GM20000 (cell line): ENCODE data around the gene CDSN.
A peak's percentile ranks its signal among the peaks of the same experiment; 100 is the strongest.

Source experiments
- DNase-seq: peaks from one replicate; pipeline ENCODE4 v3.0.0; 2012; ENCODE audit warnings: low spot score
- TF ChIP-seq, protein P1 (sequence below): IDR thresholded peaks from 2 replicates; pipeline ENCODE4 v1.5.1; 2012; ENCODE audit warnings: mild to moderate bottlenecking, control low read depth; ENCODE audit errors: extremely low read depth, missing control alignments

CDSN gene

DNA sequence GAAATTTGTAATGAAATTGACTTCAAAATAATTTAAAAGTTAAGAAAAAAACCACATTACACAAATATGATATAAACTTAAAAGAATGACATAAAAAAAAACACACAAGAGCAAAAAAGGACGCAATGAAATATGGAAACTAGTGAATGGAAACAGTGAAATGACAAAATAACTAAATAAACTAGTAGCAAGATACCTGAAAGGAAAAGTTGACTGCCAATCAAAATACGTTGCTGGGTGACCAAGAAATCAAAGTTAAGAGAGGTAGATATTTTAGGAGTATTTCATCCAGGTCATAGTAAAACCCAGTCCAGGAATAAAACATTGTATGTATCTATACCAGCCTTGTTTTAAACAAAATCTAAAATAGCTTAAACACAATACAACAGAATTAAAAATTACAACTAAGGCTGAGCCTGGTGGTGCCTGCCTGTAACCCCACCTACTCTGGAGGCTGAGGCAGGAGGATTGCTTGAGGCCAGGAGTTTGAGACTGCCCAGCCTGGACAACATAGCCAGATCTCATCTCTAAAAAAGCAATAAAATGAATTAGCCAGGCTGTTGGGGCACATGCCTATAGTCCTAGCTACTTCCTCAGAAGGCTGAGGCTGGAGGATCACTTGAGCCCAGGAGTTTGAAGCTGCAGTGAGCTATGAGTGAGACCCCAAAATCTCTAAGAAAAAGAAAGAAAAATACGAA is 29.8 kb downstream of the CDSN start:
- TF ChIP-seq, protein P1, sequence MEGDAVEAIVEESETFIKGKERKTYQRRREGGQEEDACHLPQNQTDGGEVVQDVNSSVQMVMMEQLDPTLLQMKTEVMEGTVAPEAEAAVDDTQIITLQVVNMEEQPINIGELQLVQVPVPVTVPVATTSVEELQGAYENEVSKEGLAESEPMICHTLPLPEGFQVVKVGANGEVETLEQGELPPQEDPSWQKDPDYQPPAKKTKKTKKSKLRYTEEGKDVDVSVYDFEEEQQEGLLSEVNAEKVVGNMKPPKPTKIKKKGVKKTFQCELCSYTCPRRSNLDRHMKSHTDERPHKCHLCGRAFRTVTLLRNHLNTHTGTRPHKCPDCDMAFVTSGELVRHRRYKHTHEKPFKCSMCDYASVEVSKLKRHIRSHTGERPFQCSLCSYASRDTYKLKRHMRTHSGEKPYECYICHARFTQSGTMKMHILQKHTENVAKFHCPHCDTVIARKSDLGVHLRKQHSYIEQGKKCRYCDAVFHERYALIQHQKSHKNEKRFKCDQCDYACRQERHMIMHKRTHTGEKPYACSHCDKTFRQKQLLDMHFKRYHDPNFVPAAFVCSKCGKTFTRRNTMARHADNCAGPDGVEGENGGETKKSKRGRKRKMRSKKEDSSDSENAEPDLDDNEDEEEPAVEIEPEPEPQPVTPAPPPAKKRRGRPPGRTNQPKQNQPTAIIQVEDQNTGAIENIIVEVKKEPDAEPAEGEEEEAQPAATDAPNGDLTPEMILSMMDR: no peak
- no peak for DNase-seq

DNA sequence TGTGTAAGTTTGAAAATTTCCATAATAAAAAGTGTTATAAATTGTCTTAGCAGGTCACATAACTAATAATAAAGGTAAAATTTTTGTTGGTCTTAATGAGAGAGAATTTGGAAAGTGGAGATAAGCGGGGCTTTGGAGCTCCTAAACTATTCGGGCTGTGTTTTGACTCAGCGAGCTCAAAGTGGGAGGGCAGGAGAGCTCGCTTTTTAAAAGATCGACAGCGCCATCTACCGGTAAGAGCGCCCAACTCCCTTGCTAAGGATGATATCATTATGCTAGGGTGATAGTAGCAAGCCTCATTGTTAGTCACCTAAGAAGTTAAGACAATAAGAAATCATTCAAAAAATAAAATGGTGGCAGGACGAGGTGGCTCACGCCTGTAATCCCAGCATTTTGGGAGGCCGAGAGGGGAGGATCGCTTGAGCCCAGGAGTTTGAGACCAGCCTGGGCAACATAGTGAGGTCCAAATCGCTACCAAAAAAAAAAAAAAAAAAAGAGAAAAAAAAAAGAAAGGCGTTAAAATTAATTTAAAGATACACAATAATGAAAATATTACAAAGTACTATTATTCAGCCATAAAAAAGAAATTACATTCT is 32.7 kb downstream of the CDSN start:
- TF ChIP-seq, protein P1: peak; percentile 77
- DNase-seq: peak; percentile 83

DNA sequence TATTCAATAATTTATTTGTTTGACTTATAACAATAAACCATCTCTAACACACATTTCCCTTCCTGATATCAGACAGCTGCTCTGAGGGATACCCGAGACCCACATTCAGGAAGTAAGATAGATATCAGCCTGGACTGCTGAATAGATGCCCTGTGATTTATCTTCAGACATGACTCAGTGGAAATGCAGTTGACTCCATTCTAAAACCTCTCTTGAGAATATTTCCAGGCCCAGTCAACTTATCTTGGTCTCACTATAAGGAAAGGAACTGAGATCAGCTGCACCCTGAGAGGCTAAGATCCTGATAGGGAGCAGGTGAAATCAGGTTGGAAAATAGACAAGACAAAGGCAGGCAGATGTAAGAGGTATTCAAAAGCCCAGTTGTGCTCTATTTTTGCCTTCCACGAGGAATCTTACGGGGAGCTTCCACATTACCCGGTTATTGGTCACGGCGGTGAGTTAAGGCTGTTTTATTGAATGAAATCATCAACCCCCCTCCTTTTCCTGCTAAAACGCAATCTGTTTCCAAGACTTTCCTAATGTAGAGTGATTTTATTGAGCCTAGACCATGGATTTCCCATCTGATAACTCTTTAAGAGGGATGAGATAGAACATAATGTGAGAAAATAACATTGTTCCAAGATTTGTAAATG is 33.3 kb downstream of the CDSN start:
- no peak for DNase-seq
- TF ChIP-seq, protein P1: no peak

DNA sequence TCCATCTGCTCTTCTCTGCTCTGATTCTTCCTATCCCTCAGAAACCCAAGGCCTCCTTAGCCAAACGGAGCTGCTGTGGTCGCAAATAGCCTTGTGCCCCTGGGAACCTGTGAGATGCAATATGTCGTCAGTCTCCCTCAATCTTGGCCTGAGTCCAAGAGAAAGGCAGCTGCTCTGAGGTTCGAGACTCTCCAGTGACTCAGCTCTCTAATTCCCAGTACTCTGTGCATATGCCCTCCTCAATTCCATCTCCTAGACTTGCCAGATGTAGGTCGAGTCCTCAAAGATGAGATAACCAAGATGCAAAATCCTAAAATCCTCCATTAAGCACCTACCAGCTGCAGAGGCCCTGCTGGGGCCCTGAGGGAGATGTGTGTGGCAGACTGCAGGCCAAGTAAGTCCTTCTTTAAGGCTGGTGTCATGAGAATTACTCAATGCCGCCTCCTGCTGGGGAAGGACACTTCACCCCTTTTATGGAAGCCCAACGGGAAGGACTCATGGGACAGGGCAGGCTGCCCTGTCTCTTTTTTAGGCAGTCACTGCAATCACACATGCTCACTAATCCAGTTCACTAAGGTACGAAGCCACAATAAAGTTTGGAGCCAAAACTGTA is 36.4 kb downstream of the CDSN start:
- DNase-seq: peak; percentile 39
- TF ChIP-seq, protein P1: peak; percentile 53

DNA sequence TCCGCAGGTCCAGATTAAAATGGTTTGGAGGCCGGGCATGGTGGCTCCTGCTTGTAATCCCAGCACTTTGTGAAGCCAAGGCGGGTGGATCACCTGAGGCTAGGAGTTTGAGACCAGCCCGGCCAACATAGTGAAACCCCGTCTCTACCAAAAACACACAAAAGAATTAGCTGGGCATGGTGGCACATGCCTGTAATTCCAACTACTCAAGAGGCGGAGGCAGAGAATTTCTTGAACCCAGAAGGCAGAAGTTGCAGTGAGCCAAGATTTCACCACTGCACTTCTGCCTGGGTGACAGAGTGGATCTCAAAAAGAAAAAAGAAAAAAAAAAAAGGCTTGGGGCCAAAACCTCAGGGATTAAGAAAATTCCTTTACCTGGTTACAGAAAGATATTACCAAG is 38.4 kb downstream of the CDSN start:
- DNase-seq: no peak
- TF ChIP-seq, protein P1: no peak

DNA sequence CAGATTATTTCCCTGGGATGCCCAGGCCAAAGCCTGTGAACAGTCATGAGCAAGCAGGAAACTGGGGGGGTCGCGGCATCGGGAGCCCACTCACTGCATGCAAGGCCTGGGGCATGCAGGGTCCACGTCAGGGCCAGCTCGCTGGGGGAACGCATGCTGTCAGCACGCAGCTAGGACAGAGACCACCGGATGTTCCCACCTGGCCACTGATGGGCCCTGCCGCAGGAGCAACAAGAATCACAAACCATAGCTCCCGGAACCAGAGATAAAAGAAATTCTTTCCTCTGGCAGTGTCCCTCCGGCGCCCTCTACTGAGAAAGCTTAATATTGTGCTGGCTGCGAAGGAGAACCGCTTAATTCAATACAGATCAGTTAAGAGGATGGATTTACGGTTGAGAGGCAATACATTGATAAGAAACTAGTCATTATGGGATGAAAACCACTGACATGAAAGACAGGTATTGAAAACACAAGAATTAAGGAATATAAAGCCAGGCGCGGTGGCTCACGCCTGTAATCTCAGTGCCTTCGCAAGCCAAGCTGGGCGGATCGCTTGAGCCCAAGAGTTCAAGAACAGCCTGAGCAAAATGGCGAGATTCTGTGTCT is 40.5 kb downstream of the CDSN start:
- TF ChIP-seq, protein P1: peak; percentile 63
- DNase-seq: peak; percentile 64
